Hepatocyte (in vitro differentiated cells): ENCODE results near the gene SBF2. TPM values are rescaled to one million over a fixed set of nuclear protein-coding genes. Genes with fewer than 3 reads are reported as not detected.
"Not testable (repeated sequence)": the region's sequence is repeated elsewhere in the genome, so short reads cannot be mapped to it uniquely, and the experiment has no call there.

Experiments used
- DNase-seq: peaks from one replicate; pipeline ENCODE4 v3.0.0-alpha.2; 2016; ENCODE audit warnings: low spot score
- H2AFZ ChIP-seq: fragments of 200-600 bp; sonication (generic); 2 replicates; pipeline ENCODE4 v1.6.0; 2016; ENCODE audit warnings: antibody characterized with exemption, mild to moderate bottlenecking
- H3K27ac ChIP-seq: fragments of 200-600 bp; sonication (generic); 2 replicates; pipeline ENCODE4 v1.5.1; 2016; ENCODE audit warnings: mild to moderate bottlenecking
- H3K27me3 ChIP-seq: fragments of 200-600 bp; sonication (generic); 2 replicates; pipeline ENCODE4 v1.6.1; 2016
- H3K36me3 ChIP-seq: fragments of 200-600 bp; sonication (generic); replicated peaks from 2 replicates; pipeline ENCODE4 v1.5.1; 2016; ENCODE audit warnings: low read depth; ENCODE audit not compliant: insufficient read depth
- H3K4me1 ChIP-seq: fragments of 200-600 bp; sonication (generic); 2 replicates; pipeline ENCODE4 v1.5.1; 2016; ENCODE audit warnings: mild to moderate bottlenecking, moderate library complexity; ENCODE audit not compliant: insufficient read depth
- H3K4me2 ChIP-seq: fragments of 200-600 bp; sonication (generic); 2 replicates; pipeline ENCODE4 v1.6.0; 2016
- H3K4me3 ChIP-seq: fragments of 200-600 bp; sonication (generic); 2 replicates; pipeline ENCODE4 v1.5.1; 2016; ENCODE audit warnings: mild to moderate bottlenecking
- H3K79me2 ChIP-seq: fragments of 200-600 bp; sonication (generic); 2 replicates; pipeline ENCODE4 v1.6.0; 2017; ENCODE audit warnings: mild to moderate bottlenecking
- H3K9me2 ChIP-seq: fragments of 200-600 bp; sonication (generic); replicated peaks from 2 replicates; pipeline ENCODE4 v1.6.0; 2017; ENCODE audit warnings: mild to moderate bottlenecking; ENCODE audit not compliant: insufficient read depth
- H3K9me3 ChIP-seq: fragments of 200-600 bp; sonication (generic); 2 replicates; pipeline ENCODE4 v1.5.1; 2016; ENCODE audit warnings: low read depth, mild to moderate bottlenecking
- H4K20me1 ChIP-seq: fragments of 200-600 bp; sonication (generic); 2 replicates; pipeline ENCODE4 v1.6.0; 2016; ENCODE audit warnings: mild to moderate bottlenecking; ENCODE audit not compliant: insufficient read depth, poor library complexity, severe bottlenecking
- CTCF ChIP-seq: fragments of 200-600 bp; sonication (generic); IDR thresholded peaks from 2 replicates; pipeline ENCODE4 v1.5.1; 2016; ENCODE audit warnings: antibody characterized with exemption, mild to moderate bottlenecking; ENCODE audit not compliant: poor library complexity
- EZH2 ChIP-seq: fragments of 200-600 bp; sonication (generic); IDR thresholded peaks from 2 replicates; pipeline ENCODE4 v1.6.1; 2016; ENCODE audit warnings: antibody characterized with exemption, mild to moderate bottlenecking, borderline replicate concordance
- EZH2phosphoT487 ChIP-seq: fragments of 200-600 bp; sonication (generic); IDR thresholded peaks from one replicate; pipeline ENCODE4 v1.6.1; 2018; ENCODE audit warnings: antibody characterized with exemption, mild to moderate bottlenecking, low read depth, moderate library complexity; ENCODE audit not compliant: unreplicated experiment, severe bottlenecking
- WGBS: methylation state at CpG from one replicate; pipeline ENCODE4 v1.1.6; 2016; ENCODE audit warnings: low lambda C conversion rate; ENCODE audit errors: missing lambda C conversion rate; 5-methylcytosine and 5-hydroxymethylcytosine counted together
- polyA plus RNA-seq: library from polyadenylated mRNA; unstranded; fragments of >200 nt; fragmentation: Nextera tagmentation; extraction: Ambion mirVana; gene quantifications from 2 replicates; pipeline ENCODE4 v1.2.1, GENCODE V29; 2016
- total RNA-seq: library from RNA; depleted of rRNA; stranded (reverse); fragments of >200 nt; gene quantifications from 2 replicates; pipeline ENCODE4 v1.2.3, GENCODE V29; 2014

Gene SBF2
- total and polyA plus RNA-seq, 2 experiments from 2014 or later: 25.7 to 83.2 TPM

GRCh38 chr11:9992306-9992705 is 301.7 kb downstream of the SBF2 start:
- H3K4me1 ChIP-seq: no peaks in the 10 kb centered on the region
- no peak overlapping the region for H3K27ac ChIP-seq

GRCh38 chr11:9990221-9990973 is 303.6 kb downstream of the SBF2 start:
- DNase-seq: no peak
- WGBS: 58% methylated on average over 4 of the region's 4 CpGs
- no peak overlapping the region for H3K27ac ChIP-seq

More at GRCh38 chr11:9992306-9992705, 301.7 kb downstream of the SBF2 start:
- Histone ChIP-seq H3K4me3 (no peak overlapping the region), H3K36me3 (no peaks in the 10 kb centered on the region), H3K9me3 (no peaks in the 10 kb centered on the region), H3K27me3 (no peaks in the 10 kb centered on the region), H3K4me2 (no peak overlapping the region), H3K79me2 (peaks cover 3% of the 10 kb centered on the region), H3K9me2 (no peaks in the 10 kb centered on the region), H2AFZ (no peak overlapping the region), H4K20me1 (no peaks in the 10 kb centered on the region)
- DNase-seq: no peak
- no peak for TF ChIP-seq EZH2
- no peak for TF ChIP-seq CTCF
- no peak for TF ChIP-seq EZH2phosphoT487
- WGBS: 92% methylated on average over 3 of the region's 3 CpGs

GRCh38 chr11:9987303-9987702 is 306.7 kb downstream of the SBF2 start:
- not testable (repeated sequence) for H3K4me2 ChIP-seq, H3K36me3 ChIP-seq, H3K9me3 ChIP-seq, H3K27ac ChIP-seq, H3K9me2 ChIP-seq, H3K27me3 ChIP-seq, H3K4me3 ChIP-seq, H4K20me1 ChIP-seq, H2AFZ ChIP-seq, H3K4me1 ChIP-seq, H3K79me2 ChIP-seq, DNase-seq
- whole genome bisulfite sequencing: 87% methylated on average over 4 of the region's 4 CpGs

More at GRCh38 chr11:9990221-9990973, 303.6 kb downstream of the SBF2 start:
- TF ChIP-seq EZH2: no peak
- peak; percentile 13 for TF ChIP-seq CTCF
- Histone ChIP-seq H3K4me2 (no peak overlapping the region), H4K20me1 (no peaks in the 10 kb centered on the region), H3K9me2 (no peaks in the 10 kb centered on the region), H3K27me3 (no peaks in the 10 kb centered on the region), H3K36me3 (no peaks in the 10 kb centered on the region), H2AFZ (no peak overlapping the region), H3K9me3 (no peaks in the 10 kb centered on the region), H3K79me2 (peaks cover 3% of the 10 kb centered on the region), H3K4me3 (no peak overlapping the region), H3K4me1 (no peaks in the 10 kb centered on the region)

GRCh38 chr11:9982796-9983579 is 311.0 kb downstream of the SBF2 start:
- H3K27ac ChIP-seq: peak overlapping the region; percentile 48
- no peaks in the 10 kb centered on the region for H3K4me1 ChIP-seq
- no peaks in the 10 kb centered on the region for H3K27me3 ChIP-seq
- H3K4me2 ChIP-seq: no peak overlapping the region
- peak; percentile 72 for DNase-seq
- no peaks in the 10 kb centered on the region for H3K9me3 ChIP-seq
- H3K9me2 ChIP-seq: no peaks in the 10 kb centered on the region
- TF ChIP-seq EZH2phosphoT487: no peak
- H3K36me3 ChIP-seq: no peaks in the 10 kb centered on the region
- H2AFZ ChIP-seq: no peak overlapping the region
- WGBS: 81% methylated on average over 16 of the region's 16 CpGs
- H3K79me2 ChIP-seq: peaks cover 3% of the 10 kb centered on the region
- no peak overlapping the region for H3K4me3 ChIP-seq
- H4K20me1 ChIP-seq: no peaks in the 10 kb centered on the region
